HL-60/S4 (cell line): ENCODE results near the gene RTBDN.

Source experiments
- in situ Hi-C: fragments of 300-500 bp; cut with MboI; formaldehyde crosslinking; loops from 2 replicates; pipeline ENCODE4 v1.14.3; 2022; ENCODE audit warnings: low sequenced_read_pairs

RTBDN gene

DNA sequence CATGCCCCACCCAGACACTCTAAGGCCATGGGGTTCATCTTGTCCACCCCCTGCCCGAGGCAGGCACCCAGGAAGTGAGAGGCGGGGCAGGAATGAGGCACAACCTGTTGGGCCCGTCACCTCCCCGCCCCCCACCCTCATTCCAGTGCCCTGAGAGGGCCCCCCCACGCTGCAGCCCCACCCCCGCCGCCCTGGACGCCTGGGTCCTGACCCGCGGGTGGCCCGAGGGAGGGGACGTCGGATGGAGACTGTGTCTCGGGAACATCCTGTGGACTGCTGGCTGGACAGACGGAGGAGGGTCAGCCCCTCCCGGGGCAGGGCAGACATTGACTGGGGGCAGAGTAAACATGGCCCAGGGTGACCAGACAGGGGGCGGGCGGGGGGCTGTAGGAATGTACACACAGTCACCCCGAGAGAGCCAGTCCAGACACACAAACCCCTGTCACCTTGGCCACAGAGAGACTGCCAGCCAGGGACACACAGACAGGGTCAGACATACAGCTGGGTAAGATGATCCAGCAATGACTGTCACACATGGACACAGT, 50.5 kb downstream of the RTBDN start:
- in situ Hi-C loops: no loop called here

DNA sequence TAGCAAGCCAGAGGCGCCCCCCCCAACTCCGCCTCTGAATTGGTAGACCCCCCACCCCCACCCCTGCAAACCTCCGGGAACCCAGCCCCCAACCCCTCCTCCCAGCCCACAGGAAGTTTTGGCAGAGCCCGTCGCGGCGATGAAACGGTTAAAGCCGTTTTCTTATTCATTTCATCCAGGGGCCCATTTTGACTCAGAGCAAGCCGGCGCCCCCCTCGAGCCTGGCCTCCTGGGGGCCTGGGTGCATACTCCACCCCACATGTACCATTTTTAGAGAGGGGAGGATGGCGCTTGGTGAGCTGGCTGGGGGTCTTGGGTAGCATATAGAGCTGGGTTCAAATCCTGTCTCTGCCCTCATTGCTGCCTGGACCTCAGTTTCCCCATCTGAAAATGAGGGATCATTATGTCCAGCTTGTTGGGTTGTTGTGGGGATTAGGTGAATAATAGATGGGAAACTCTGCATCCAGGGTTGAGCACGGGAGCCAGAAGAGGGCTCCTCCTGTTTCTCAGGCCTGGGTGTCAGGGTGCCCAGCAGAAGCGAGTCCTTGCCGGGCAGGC, 51.0 kb downstream of the RTBDN start:
- in situ Hi-C loops: no loop called here

DNA sequence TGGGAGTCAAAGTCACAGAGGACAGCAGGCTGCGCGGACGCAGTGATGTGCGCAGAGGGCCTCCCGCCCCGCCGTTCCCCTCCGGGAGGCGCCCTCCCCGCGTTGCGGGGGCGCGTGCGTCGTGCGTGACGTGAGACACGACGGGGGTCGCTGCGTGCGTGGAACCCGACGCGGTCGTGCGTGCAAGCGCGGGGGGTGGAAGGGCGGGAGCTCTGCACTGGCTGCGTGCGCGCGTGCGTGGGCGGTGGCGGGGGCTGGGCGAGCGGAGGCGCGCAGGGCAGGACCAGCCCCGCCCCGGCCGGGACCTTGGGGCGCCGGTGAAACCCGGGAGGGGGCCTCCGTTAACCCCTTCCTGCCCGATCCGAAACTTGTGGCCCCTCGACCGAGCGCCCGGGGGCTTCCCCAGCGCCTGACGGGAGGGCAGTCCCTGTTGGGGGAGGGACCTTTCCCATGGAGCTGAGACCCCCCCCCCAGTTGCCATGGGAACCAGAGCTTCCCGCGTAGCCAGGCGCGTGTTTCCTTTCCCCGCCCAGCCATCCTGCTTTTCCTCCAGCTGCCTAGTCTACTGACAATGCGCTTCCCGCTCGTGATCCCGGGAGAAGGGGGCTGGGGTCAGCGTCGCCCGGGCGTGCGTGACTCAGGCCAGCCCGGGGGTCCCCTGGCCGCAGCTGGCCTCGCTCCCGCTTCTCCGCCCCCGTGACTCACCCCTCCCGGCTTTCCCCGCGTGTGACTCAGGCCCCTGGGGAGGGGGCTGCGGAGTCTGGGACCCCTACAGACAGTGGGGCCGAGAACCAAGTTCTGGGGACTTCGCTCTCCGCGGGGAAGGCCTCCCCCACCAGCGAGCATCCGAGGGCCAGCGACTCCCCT, 51.7 kb downstream of the RTBDN start:
- in situ Hi-C loops: no loop called here

DNA sequence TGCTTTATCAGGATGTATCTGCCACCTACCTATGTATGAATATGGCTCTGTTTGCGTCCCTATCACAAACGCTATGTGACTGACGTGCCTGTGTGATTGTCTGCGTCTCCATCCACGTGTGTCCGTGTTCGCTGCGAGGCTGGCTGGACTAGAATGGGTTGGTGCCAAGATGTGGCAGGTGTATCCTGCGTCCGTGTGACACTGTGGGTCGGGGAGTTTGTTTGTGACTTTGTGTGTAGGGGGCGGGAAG, 52.3 kb downstream of the RTBDN start:
- in situ Hi-C loops: no loop called here

DNA sequence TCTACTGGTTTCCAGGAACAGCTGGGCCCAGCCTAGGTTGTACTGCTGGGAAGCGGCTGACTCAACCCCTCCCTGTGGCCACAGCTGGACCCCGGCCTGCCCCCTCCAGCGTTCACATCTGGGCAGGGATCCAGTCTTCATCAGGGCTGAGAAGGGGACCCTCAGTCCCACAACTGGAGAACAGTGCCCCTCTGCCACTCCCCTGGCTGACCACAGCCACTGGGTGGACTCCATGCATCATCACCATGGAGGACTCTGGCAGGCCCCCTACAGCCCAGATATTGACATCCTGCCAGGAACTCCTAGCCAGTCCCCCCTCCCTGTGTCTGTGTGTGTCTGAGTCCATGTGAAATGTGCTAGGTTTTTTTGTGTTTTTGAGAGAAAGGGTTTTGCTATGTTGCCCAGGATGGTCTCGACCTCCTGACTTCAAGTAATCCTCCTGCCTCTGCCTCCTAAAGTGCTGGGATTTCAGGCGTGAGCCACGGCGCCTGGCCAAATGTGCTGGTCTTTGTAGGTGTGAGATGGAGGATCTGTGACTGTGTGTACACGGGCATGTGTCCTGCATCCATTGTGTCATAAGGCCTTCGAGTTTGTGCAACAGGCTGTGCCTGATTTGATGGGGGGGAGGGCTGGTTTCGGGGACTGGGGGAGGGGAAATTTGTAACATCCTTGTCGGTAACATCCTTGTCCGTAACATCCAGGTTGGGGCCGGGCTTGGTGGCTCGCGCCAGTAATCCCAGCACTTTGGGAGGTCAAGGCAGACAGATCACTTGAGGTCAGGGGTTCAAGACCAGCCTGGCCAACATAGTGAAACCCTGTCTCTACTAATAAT, 55.0 kb downstream of the RTBDN start:
- in situ Hi-C loops: no loop called here

DNA sequence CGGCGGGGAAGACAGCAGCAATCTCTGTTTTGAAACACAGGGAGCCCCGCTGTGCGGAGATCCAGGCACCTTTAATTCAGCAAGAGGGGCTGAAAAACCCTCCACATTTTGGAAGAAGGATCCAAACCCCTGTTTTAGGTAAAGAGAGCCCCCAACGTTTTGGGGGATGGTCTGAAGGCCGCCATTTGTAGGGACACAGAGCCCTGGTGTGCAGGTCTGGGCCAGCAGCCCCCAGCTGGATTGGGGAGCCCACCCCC, 55.5 kb downstream of the RTBDN start:
- in situ Hi-C loops: no loop called here

DNA sequence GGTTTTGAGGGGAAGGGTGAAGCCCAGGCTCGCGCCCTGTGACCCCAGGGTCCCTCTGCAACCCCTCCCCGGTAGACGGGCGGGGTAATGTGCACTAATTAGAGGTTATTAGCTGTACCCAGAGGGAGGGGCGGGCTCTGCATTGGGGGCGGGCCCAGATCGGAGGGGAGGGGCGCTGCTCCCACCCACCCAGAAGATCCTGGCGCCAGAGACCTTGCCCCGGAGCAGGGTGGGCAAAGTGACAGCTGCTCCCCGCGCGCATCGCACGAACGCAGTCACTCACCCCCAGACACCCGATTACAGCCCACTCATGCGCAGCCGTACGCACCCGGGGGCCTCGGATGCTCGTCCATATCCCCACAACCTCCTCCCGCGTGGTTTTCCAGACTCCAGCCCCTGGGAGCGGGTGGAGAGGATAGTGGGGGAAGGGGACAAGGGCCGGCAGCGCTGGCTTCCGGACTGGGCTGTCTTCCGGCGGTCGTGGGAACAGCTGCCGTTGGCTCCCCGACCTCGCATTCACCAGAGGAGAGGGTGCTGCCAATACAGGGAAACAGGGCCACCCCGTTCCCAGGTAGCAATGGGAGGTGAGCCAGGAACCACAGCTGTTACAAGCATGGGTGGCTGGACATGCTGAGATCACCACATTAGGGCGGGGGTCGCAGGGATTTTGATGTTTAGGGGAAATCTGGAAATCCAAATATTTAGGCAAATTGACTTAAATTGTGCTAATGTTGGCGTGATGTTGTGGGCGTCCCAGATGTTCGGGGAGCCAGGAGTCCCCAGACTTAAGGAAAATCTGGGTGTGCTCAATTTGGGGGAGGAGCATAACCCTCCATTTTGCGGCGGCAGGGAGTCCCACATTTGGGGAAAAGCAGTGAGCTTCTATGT, 56.1 kb downstream of the RTBDN start:
- in situ Hi-C loops: no loop called here

DNA sequence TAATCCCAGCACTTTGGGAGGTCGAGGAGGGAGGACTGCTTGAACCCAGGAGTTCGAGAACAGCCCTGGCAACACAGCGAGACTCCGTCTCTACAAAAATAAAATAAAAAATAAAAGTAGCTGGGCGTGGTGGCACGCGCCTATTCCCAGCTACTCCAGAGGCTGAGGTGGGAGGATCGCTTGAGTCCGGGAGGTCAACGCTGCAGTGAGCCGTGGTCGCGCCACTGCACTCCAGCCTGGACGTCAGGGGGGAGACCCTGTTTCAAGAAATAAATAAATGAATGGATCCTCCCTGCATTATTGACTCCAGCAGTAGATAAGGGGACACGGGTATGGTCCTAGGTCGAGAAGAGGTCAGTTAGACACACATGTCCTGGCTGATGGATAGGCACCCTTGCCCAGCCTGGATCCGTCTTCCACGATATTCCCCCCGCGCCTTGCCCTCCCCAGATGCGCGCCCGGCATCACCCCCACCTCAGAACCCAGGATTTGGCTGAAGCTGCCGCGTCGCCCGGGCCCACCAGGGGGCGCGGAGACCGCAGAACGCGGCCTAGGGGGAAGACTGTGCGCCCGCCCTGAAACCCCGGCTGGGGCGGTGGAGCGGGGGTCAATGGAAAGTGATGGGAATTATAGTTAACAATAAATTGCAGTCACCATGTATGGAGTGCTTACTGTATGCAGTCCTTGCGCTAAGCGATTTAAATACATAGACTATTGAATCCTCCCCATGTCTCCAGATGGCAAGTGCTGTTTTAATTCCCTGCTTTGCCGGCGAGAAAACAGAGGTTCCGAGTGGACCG, 57.0 kb downstream of the RTBDN start:
- in situ Hi-C loops: no loop called here
